K562 (cell line): ENCODE measurements around the gene NEK2. TPM values are rescaled to one million over a fixed set of nuclear protein-coding genes. Genes with fewer than 3 reads are reported as not detected.

Source experiments
- GTF2B ChIP-seq: IDR thresholded peaks from 2 replicates; pipeline ENCODE4 v1.6.1; 2011; ENCODE audit not compliant: insufficient read length; ENCODE audit errors: extremely low read depth
- MGA ChIP-seq: fragments of 450-650 bp; IDR thresholded peaks from 2 replicates; pipeline ENCODE4 v1.6.1; 2016; ENCODE audit warnings: mild to moderate bottlenecking, moderate library complexity
- NFATC3 ChIP-seq: fragments of 450-650 bp; IDR thresholded peaks from 2 replicates; pipeline ENCODE4 v1.6.1; 2017; ENCODE audit warnings: mild to moderate bottlenecking
- RFX7 ChIP-seq: fragments of 250-450 bp; sonication (Bioruptor Pico); IDR thresholded peaks from 2 replicates; pipeline ENCODE4 v1.5.1; 2021; ENCODE audit warnings: mild to moderate bottlenecking
- TOE1 ChIP-seq, 2 experiments: fragments of 450-650 bp in 1 of 2; sonication (generic) in 1 of 2; formaldehyde crosslinking in 1 of 2; IDR thresholded peaks; 2 replicates each; pipeline versions ENCODE4 v1.7.1 to v1.8.0; 2016 to 2022; ENCODE audit warnings: borderline replicate concordance in 2 of 2, mild to moderate bottlenecking in 2 of 2, antibody characterized with exemption in 1 of 2, inconsistent platforms in 1 of 2, low read depth in 1 of 2, missing genetic modification reagents in 1 of 2, moderate library complexity in 1 of 2
- ZNF449 ChIP-seq: fragments of 250-450 bp; sonication (Bioruptor Pico); IDR thresholded peaks from 2 replicates; pipeline ENCODE4 v1.8.0; 2022; ENCODE audit warnings: moderate library complexity, mild to moderate bottlenecking, inconsistent platforms
- ZNF511 ChIP-seq: sonication (generic); formaldehyde crosslinking; IDR thresholded peaks from 2 replicates; pipeline ENCODE4 v1.8.0; 2022; ENCODE audit warnings: mild to moderate bottlenecking, missing genetic modification reagents
- ZNF75A ChIP-seq: fragments of 450-650 bp; formaldehyde crosslinking; IDR thresholded peaks from 2 replicates; pipeline ENCODE4 v1.4.0; 2020; ENCODE audit warnings: mild to moderate bottlenecking
- polyA plus RNA-seq, 8 experiments: library from polyadenylated mRNA; depleted of rRNA in 4 of 8; stranded (reverse) in 5 of 8; unstranded in 3 of 8; fragments of >200 nt; fragmentation: Nextera tagmentation in 2 of 8; fragmentation: Illumina TruSeq in 1 of 8; extraction: Ambion mirVana in 2 of 8; extraction: Trizol in 1 of 8; gene quantifications; 2 replicates each; pipeline versions ENCODE4 v1.2.1 to v1.2.3, GENCODE V29; 2011 to 2014; ENCODE audit warnings: inconsistent platforms in 1 of 8, missing spikeins in 1 of 8
- total RNA-seq, 7 experiments: library from RNA; depleted of rRNA in 6 of 7; stranded (reverse); fragments of >200 nt in 6 of 7; fragmentation: Illumina TruSeq in 2 of 7; extraction: Trizol in 2 of 7; gene quantifications; 2 replicates each; pipeline versions ENCODE4 v1.2.1 to v1.2.3, GENCODE V29; 2011 to 2021; ENCODE audit warnings: low replicate concordance in 1 of 7

Gene NEK2
- total and polyA plus RNA-seq, 9 of the 15 experiments (the other 6 are each of a cell fraction or from before 2014, with no cell fraction given): 30.0 to 74.7 (median 66.4) TPM

GRCh38 chr1:211687462-211688215 lies 12.2 kb upstream of the NEK2 start (continued):
- TF ChIP-seq MGA (0 out of 2 replicates have a peak, but pooled peaks have one; percentile 8), ZNF511 (CRISPR knock-in tag) (no peak), ZNF449 (CRISPR knock-in tag) (no peak), ZNF75A (CRISPR knock-in tag) (no peak), RFX7 (no peak), GTF2B (no peak), TOE1 (IDR thresholded peaks at IDR 0.05; ENCODE audit: borderline replicate concordance) (no peak), TOE1 (CRISPR knock-in tag; IDR thresholded peaks at IDR 0.05; ENCODE audit: borderline replicate concordance, low read depth) (no peak), NFATC3 (no peak)
